DOHH2 (cell line): ENCODE results near the gene LEF1.

ENCODE experiments used
- H3F3A ChIP-seq: fragments of 200-600 bp; sonication (generic), shearing (Covaris generic); 2 replicates; pipeline ENCODE4 v1.6.0; 2016; ENCODE audit warnings: antibody characterized with exemption, mild to moderate bottlenecking; ENCODE audit not compliant: control insufficient read depth, insufficient read depth
- H3K27ac ChIP-seq: fragments of 200-600 bp; sonication (generic); 2 replicates; pipeline ENCODE4 v1.5.1; 2014; ENCODE audit warnings: low read depth, mild to moderate bottlenecking, low read length, moderate library complexity
- H3K27me3 ChIP-seq: fragments of 200-600 bp; sonication (generic); 2 replicates; pipeline ENCODE4 v1.6.1; 2014; ENCODE audit warnings: mild to moderate bottlenecking, low read length, mixed read lengths; ENCODE audit not compliant: control insufficient read depth
- H3K36me3 ChIP-seq: fragments of 200-600 bp; sonication (generic); 2 replicates; pipeline ENCODE4 v1.6.1; 2014; ENCODE audit warnings: mild to moderate bottlenecking, low read length, moderate library complexity, mixed read lengths; ENCODE audit not compliant: control insufficient read depth
- H3K4me1 ChIP-seq: fragments of 200-600 bp; sonication (generic); 2 replicates; pipeline ENCODE4 v1.6.1; 2014; ENCODE audit warnings: mild to moderate bottlenecking, low read length, mixed read lengths; ENCODE audit not compliant: control insufficient read depth
- H3K4me2 ChIP-seq: fragments of 200-600 bp; sonication (generic); 2 replicates; pipeline ENCODE4 v1.6.0; 2014; ENCODE audit warnings: mild to moderate bottlenecking, low read length, moderate library complexity
- H3K4me3 ChIP-seq: fragments of 200-600 bp; sonication (generic); 2 replicates; pipeline ENCODE4 v1.5.1; 2014; ENCODE audit warnings: mild to moderate bottlenecking, low read length, mixed read lengths
- H3K79me2 ChIP-seq: fragments of 200-600 bp; sonication (generic); 2 replicates; pipeline ENCODE4 v1.6.1; 2014; ENCODE audit warnings: mild to moderate bottlenecking, low read length, mixed read lengths; ENCODE audit not compliant: control insufficient read depth
- H3K9me2 ChIP-seq: fragments of 200-600 bp; sonication (generic); replicated peaks from 2 replicates; pipeline ENCODE4 v1.6.1; 2014; ENCODE audit warnings: mild to moderate bottlenecking, low read length, mixed read lengths; ENCODE audit not compliant: control insufficient read depth
- H3K9me3 ChIP-seq: fragments of 200-600 bp; sonication (generic); 2 replicates; pipeline ENCODE4 v1.6.1; 2014; ENCODE audit warnings: antibody characterized with exemption, low read length, mixed read lengths; ENCODE audit not compliant: control insufficient read depth, insufficient read depth
- H4K20me1 ChIP-seq: fragments of 200-600 bp; sonication (generic); 2 replicates; pipeline ENCODE4 v1.6.0; 2014; ENCODE audit warnings: low read depth, mild to moderate bottlenecking, antibody characterized with exemption, low read length, moderate library complexity; ENCODE audit not compliant: control insufficient read depth, insufficient read depth
- CTCF ChIP-seq: fragments of 200-600 bp; sonication (generic); IDR thresholded peaks from one replicate; pipeline ENCODE4 v1.5.1; 2014; ENCODE audit warnings: antibody characterized with exemption, mild to moderate bottlenecking, low read depth, low read length; ENCODE audit not compliant: poor library complexity, severe bottlenecking
- EZH2phosphoT487 ChIP-seq: fragments of 200-600 bp; sonication (generic); IDR thresholded peaks from 2 replicates; pipeline ENCODE4 v1.6.1; 2017; ENCODE audit warnings: borderline replicate concordance, mild to moderate bottlenecking, antibody characterized with exemption, low read length, moderate library complexity, mixed read lengths

The LEF1 gene

GRCh38 chr4:108185252-108185651 is 16.5 kb upstream of the LEF1 start:
- Histone ChIP-seq H3K27me3 (no peaks in the 10 kb centered on the region; the same call in none of the 2 replicates), H3K9me2 (no peaks in the 10 kb centered on the region), H3K4me3 (no peak overlapping the region), H3K4me1 (no peaks in the 10 kb centered on the region), H3K79me2 (no peaks in the 10 kb centered on the region), H3K9me3 (no peaks in the 10 kb centered on the region), H4K20me1 (no peaks in the 10 kb centered on the region), H3K36me3 (no peaks in the 10 kb centered on the region), H3K4me2 (no peak overlapping the region), H3F3A (no peaks in the 10 kb centered on the region), H3K27ac (no peak overlapping the region)
- TF ChIP-seq CTCF (no peak), EZH2phosphoT487 (no peak)

GRCh38 chr4:108184453-108185049 is 15.8 kb upstream of the LEF1 start:
- H3K36me3 ChIP-seq, result no peaks in the 10 kb centered on the region
- no peaks in the 10 kb centered on the region for H3K9me2 ChIP-seq
- no peaks in the 10 kb centered on the region for H4K20me1 ChIP-seq
- H3K4me1 ChIP-seq, result no peaks in the 10 kb centered on the region
- no peaks in the 10 kb centered on the region for H3K79me2 ChIP-seq
- no peak overlapping the region for H3K27ac ChIP-seq
- H3K4me3 ChIP-seq, result no peak overlapping the region
- no peaks in the 10 kb centered on the region for H3F3A ChIP-seq
- TF ChIP-seq CTCF (no peak), EZH2phosphoT487 (no peak)
- H3K27me3 ChIP-seq, result no peaks in the 10 kb centered on the region; the same call in none of the 2 replicates
- no peaks in the 10 kb centered on the region for H3K9me3 ChIP-seq
- H3K4me2 ChIP-seq, result no peak overlapping the region

- H4K20me1 ChIP-seq, result no peaks in the 10 kb centered on the region
- H3K27me3 ChIP-seq, result no peaks in the 10 kb centered on the region; the same call in 1 of the 2 replicates
These were observed 13.0 kb upstream of the LEF1 start for GRCh38 chr4:108181704-108182103.

More at GRCh38 chr4:108181704-108182103, 13.0 kb upstream of the LEF1 start:
- H3F3A ChIP-seq, result no peaks in the 10 kb centered on the region
- no peaks in the 10 kb centered on the region for H3K4me1 ChIP-seq
- H3K36me3 ChIP-seq, result no peaks in the 10 kb centered on the region
- no peak overlapping the region for H3K27ac ChIP-seq
- no peaks in the 10 kb centered on the region for H3K9me3 ChIP-seq
- no peaks in the 10 kb centered on the region for H3K79me2 ChIP-seq
- no peaks in the 10 kb centered on the region for H3K9me2 ChIP-seq
- no peak overlapping the region for H3K4me2 ChIP-seq
- H3K4me3 ChIP-seq, result no peak overlapping the region
- TF ChIP-seq CTCF, result peak; percentile 34
- no peak for TF ChIP-seq EZH2phosphoT487
